ENCODE measurements around the gene EIF4EBP3.
A peak's percentile ranks its signal among the peaks of the same experiment; 100 is the strongest.

Gene EIF4EBP3

DNA sequence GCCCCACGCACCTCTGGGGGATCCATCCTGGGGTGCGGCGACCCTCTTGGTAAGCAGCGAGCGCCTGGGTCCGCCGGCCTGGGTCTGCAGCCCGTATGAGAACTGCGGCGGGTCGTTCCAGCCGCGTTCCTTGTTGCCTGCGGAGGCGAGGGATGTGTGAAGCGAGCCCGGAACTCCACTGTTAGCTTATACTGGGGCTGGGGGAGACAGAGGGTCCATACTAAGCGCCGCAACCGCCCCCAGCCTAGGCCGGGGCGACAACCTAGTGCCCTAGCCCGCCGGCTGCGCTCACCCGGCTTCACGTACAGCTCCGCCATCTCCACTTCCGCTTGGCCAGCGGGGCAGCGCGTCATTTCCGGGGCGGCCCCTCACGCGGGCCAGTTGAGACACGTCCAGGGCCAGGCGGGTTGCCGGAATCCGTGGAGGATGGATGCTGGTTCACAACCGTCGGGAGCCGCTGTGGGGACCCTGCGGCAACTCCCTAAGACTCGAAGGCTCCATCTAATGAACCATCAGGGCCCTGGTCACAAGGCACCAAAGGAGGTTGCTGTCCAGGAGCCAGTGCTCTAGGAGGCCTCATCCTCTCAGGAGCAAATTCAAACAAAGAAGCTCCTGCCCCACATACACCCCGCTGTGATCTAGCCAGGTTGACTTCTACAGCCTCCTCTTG lies 9.8 kb downstream of the EIF4EBP3 start, which contains the start of gene SRA1:
Gene SRA1 (minus strand): TSS at position 338 of the 670 bp plus-strand sequence. CDS start 21 bp downstream, at position 317.
- peak; percentile 84 to 87 for DNase-seq (ENCODE audit: low read depth in 2 of 2)

DNA sequence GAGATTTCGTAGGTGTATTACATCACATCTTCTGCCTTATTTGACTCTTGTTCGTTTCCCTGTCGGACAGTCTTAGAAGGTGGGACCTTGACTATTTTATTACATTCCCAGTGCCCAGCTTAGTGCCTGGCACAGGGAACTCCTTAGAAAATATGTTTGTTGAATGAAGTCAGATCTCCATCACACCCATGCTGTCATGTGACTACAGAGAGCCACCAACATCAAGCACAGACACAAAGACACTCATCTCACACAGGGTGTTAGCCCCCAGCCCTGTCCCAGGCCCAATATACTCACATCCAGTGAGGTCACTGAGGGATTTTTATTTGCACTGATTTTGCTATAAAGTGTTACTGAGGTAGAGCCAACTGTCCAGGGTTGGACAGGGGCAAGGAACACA lies 10.5 kb downstream of the EIF4EBP3 start:
- DNase-seq (ENCODE audit: low read depth in 2 of 2) = no peak

DNA sequence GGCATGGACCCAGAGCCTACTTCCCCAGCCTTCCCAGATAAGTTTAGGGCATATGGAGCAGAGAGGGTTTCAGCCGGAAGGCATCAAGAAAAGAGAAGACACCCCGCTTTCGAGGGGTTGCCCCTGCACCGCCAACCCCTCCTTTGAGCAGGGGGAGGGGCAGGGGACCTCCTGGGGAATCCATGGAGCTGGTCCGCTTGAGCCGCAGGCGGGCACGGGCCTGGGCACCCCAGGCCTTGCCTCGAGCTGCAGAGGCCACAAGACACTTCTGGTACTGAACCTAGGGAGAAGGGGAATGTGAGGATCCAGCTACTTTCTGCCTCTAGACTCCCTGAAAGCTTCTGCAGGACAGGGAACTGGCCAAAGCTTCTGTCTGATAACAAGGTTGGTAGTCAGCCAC lies 11.1 kb downstream of the EIF4EBP3 start:
- no peak for DNase-seq (ENCODE audit: low read depth in 2 of 2)

DNA sequence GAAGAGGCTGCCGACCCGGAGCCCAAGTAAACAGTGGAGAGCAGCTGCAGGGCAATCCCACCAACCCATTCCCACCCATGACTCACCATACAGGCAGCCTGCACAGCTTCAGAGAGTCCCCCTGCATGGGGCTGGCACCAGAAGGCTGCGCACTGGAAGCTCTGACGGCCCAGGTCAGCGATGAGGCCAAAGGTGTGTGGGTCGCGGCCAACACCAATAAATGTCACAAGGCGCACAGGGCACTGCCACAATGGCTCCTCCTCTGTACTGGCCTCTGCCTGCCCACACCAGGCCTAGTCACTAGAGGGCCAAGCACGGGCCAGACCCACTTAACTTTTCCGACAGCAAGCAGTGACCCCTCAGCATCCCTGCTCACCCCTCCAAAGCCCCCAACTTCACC lies 12.8 kb downstream of the EIF4EBP3 start:
- DNase-seq (ENCODE audit: low read depth in 2 of 2) = no peak

DNA sequence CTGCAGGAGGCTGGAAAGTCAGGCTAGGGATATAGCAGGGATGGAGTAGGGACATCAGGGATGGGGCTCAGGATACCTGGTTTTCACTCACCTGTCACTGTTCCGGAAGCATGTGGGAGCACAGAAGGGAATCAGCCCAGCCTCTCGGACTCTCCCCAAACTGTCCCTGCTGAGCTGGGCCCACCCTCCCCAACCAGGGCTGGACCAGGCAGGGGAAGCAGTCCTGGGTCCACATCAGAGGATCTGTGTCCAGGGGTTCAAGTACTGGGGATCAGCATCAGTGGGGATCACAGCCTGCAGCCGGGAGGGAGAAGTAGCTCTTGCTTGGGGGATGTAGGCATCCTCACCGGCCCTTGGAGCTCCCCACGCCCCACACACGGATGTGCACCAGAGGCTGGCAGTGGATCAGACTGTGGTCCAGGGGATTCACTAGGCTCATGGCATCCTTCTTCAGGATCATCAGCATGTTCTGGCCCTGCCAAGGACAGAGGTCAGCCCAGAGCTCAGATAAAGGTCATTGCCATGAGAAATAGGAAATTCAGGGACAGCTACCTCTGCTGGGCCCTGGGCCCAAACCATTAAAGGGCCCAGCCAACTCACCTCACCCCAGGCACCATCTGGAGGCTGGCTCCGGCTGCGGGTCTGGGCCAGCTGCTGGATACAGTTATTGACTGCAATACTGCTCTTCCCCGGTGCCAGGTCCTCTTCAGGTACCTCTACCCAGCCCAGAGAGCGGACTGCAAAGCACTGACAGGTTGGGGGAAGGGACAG lies 14.5 kb downstream of the EIF4EBP3 start:
- no peak for DNase-seq (ENCODE audit: low read depth in 2 of 2)

DNA sequence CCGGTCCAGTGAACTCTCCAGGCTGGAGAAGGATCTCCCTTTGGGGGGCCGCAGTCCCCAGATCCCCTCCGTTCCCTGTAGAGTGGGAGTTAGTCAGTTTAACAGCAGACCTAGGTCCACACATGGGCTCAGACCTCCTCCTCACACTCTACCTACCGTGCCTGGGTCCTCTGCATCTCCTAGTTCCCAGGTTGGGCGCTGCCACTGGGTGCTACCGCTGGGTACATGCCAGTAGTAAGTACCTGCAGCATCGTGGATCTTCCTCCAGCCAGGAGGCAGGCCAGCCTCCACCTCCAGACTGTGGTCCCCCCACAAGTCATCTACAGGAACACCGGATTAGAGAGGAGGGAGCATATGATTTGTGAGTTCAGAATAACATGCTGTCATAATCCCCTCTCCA lies 16.1 kb downstream of the EIF4EBP3 start:
- DNase-seq (ENCODE audit: low read depth in 2 of 2) = no peak

DNA sequence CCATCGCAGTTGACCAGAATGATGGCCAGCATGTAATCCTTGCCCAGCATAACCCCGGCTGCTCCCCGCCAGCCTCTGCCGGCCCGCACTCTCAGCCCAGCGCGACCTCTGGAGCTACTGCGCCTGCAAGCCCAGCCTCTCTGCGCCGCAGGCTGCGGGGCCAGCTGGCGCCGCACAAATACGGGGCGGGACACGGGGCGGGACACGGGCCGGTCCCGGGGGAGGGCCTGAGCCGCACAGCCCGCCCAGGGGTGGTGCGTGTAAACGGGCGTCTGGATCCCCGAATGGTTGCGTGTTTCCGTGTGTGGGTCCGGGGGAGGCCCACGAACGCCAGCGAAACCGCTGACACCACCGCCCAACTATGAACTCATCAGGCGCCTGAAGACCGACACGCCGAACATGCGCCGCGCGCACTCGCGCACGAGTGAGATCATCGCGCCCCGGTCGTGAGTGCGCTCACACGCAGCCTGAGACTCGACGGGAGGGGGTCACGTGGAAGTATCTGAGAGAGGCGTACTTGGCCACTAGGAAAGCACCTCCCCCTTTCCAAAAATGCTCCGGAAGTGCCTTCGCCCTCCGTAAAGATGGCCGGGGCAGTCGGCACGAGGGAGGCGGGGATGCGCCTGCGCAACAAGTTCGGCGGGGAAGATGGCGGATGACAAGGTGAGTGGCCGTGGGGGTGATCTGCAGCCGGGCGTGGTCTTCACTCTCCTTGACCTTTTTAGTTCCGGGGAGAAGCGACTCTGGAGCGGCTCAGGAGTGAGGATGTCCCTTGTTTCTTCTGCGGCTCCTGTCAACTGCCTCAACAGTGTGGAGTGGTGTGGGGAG lies 16.9 kb downstream of the EIF4EBP3 start, which contains the start of the genes APBB3 and SLC35A4:
Gene APBB3 (minus strand): TSS at position 403 of the 828 bp plus-strand sequence. CDS start 353 bp downstream, at position 50.
Gene SLC35A4 (plus strand): TSS at position 633 of the 828 bp plus-strand sequence. CDS start 2,342 bp downstream, outside the sequence.
- peak; percentile 86 to 93 for DNase-seq (ENCODE audit: low read depth in 2 of 2)

DNA sequence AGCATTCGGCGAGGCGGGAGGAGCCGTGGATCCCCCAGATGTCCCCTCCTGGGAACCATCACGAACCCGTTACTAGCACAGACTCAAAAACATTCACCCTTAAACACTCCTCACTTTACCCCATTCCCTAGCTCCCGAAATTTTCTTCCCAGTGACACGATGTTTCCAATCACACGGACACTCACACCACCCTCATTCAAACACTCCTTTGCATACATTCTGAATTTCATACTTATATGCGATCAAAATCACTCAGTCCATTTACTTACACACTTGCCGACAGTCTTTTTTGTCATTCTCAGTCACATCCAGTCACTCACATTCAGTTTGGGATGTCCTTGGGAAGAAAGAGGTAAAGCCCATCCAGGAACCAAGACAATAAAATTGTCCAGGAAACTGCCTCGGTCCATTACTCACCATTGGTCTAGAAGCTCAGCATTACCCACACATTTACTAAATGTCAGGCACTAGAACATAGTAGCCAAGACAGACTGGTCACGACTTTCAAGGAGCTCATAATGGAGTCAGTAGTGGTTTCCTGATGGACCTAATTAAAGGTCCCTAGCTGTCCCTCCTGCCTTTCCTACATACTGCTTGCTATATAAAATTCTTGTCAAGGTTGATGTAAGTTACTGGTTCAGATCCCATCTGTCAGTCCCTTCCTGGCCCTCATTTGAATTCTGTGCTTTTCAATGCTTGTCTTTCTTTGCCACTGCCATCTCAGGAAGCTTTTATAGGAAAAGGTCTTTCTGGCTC lies 17.7 kb downstream of the EIF4EBP3 start:
- DNase-seq (ENCODE audit: low read depth in 2 of 2) = no peak

DNA sequence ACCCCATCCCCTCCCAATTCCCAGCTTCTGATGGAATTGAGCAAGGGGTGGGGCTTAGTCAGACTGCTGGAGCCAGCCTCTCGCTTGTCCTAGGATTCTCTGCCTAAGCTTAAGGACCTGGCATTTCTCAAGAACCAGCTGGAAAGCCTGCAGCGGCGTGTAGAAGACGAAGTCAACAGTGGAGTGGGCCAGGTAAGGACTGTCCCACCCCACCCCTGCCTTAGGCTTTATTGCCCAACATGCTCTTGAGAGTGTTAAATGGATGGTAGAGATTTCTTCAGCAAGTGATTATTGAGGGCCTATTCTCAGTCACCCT lies 18.3 kb downstream of the EIF4EBP3 start:
- no peak for DNase-seq (ENCODE audit: low read depth in 2 of 2)

DNA sequence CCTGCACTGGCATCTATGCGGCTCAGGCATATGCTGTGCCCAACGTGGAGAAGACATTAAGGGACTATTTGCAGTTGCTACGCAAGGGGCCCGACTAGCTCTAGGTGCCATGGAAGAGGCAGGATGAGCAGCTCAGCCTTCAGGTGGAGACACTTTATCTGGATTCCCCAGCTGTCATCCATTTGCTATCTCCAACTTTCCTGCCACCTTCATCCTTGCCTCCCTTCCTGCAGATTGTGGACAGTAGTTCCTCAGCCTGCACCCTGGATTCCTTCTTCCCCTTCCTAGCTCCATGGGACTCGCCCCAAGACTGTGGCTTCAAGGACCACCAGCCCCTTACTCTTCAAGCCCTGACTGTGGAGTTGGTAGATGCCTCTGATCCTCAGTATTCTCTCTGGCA lies 19.2 kb downstream of the EIF4EBP3 start:
- DNase-seq (ENCODE audit: low read depth in 2 of 2) = no peak

DNA sequence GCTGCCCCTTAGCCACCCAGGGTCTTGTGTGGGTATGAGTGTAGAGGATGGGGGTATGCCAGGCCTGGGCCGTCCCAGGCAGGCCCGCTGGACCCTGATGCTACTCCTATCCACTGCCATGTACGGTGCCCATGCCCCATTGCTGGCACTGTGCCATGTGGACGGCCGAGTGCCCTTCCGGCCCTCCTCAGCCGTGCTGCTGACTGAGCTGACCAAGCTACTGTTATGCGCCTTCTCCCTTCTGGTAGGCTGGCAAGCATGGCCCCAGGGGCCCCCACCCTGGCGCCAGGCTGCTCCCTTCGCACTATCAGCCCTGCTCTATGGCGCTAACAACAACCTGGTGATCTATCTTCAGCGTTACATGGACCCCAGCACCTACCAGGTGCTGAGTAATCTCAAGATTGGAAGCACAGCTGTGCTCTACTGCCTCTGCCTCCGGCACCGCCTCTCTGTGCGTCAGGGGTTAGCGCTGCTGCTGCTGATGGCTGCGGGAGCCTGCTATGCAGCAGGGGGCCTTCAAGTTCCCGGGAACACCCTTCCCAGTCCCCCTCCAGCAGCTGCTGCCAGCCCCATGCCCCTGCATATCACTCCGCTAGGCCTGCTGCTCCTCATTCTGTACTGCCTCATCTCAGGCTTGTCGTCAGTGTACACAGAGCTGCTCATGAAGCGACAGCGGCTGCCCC lies 19.8 kb downstream of the EIF4EBP3 start:
- DNase-seq (ENCODE audit: low read depth in 2 of 2) = no peak

DNA sequence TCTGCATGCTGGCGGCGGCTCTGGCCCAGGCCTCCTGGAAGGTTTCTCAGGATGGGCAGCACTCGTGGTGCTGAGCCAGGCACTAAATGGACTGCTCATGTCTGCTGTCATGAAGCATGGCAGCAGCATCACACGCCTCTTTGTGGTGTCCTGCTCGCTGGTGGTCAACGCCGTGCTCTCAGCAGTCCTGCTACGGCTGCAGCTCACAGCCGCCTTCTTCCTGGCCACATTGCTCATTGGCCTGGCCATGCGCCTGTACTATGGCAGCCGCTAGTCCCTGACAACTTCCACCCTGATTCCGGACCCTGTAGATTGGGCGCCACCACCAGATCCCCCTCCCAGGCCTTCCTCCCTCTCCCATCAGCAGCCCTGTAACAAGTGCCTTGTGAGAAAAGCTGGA lies 20.4 kb downstream of the EIF4EBP3 start:
- no peak for DNase-seq (ENCODE audit: low read depth in 2 of 2)

DNA sequence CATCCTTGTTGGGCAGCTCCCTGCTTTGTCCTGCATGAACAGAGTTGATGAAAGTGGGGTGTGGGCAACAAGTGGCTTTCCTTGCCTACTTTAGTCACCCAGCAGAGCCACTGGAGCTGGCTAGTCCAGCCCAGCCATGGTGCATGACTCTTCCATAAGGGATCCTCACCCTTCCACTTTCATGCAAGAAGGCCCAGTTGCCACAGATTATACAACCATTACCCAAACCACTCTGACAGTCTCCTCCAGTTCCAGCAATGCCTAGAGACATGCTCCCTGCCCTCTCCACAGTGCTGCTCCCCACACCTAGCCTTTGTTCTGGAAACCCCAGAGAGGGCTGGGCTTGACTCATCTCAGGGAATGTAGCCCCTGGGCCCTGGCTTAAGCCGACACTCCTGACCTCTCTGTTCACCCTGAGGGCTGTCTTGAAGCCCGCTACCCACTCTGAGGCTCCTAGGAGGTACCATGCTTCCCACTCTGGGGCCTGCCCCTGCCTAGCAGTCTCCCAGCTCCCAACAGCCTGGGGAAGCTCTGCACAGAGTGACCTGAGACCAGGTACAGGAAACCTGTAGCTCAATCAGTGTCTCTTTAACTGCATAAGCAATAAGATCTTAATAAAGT lies 21.1 kb downstream of the EIF4EBP3 start:
- DNase-seq (ENCODE audit: low read depth in 2 of 2) = no peak

DNA sequence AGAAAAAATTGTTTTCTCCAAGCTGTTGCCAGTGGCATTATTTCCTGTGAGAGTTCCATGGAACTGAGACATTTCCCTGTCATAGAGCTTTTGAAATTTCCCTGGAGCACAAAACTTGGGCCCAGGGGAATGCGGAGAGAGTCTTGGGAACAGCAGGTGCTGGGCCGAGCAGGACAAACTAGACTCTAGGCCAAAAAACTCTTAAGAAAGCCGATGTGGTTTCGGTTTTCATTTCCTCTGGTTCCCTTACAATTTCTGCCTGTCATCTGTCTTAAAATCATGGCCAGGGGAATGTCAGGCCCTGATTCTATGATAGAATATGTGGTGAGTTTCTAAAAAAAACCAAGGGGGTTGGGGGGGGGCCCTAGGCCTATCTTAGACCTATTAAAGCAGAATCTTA lies 21.7 kb downstream of the EIF4EBP3 start:
- DNase-seq (ENCODE audit: low read depth in 2 of 2) = no peak

DNA sequence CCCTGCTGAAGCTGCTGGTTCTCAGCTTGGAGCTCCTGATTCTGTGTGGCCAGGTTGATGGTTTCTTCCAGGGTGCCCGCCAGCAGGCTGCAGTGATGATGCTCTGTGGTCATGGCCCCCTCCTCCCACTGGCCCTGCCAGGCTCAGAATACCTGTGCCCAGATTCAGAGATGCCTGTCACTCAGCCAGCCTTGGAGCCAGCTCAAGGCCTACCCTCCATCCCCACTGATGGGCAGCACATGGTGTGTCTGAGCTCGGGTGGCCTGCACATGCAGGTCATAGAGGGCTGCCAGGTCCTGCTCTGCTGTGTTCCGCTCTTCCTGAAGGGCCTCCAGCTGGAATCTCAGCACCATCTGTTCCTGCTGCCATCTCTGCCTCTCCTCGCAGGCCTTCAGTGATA lies 22.6 kb downstream of the EIF4EBP3 start:
- no peak for DNase-seq (ENCODE audit: low read depth in 2 of 2)

DNA sequence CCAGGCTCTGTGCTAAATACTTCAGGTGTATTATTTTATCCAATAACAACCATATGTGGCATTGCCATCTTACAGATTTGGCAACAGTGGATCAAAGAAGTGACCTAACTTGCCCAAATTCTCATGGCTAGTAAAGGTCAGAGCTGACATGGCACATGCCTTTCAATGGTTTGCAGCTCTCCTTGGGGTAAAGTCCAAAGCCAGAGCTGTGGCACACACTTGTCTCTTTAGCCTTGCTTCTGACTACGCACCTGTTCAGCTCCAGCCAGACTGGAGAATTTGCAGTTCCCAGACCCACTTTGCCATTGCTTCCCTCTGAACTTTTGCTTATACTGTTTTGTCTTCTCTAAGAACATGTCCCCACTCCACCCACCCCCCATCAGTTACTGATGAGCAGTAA lies 23.0 kb downstream of the EIF4EBP3 start:
- DNase-seq (ENCODE audit: low read depth in 2 of 2) = no peak

DNA sequence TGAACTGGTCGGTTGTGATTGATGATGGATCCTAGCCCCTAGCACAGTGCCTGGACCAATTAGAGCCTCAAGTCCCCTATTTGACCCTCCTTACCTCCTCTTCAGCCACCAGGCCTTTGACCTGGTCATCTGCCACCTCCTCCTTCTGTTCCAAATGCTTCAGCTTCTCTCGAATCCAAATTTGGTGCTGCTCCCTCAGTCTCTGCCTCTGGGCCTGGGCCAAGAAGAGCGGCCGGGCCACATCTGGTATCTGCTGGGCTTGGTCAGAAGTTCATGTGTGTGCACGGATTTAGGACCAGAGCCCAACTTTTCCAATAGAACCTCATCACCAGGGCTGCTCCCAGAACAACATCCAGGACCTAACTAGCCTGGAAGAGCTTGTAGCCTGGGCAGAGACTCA lies 23.6 kb downstream of the EIF4EBP3 start:
- DNase-seq (ENCODE audit: low read depth in 2 of 2) = no peak

DNA sequence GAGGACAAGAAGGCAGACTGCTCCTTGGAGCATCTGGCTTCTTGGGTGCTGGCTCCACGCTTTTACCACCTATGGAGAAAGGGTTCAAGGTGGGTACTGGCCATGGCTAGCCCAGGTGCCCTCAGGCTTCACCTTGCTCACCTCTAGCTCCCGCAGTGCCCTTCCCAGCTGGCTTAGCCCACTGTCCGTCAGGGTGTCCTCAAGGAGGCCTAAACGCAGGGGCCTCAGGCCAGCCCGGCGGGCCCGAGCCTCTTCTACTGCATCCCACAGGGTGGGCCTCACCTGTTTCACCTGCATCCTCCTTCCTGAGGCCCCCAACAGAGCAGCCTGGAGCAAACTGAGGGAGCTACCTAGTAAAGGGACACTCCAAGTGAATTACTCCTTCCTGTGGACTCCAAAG lies 26.2 kb downstream of the EIF4EBP3 start:
- no peak for DNase-seq (ENCODE audit: low read depth in 2 of 2)

DNA sequence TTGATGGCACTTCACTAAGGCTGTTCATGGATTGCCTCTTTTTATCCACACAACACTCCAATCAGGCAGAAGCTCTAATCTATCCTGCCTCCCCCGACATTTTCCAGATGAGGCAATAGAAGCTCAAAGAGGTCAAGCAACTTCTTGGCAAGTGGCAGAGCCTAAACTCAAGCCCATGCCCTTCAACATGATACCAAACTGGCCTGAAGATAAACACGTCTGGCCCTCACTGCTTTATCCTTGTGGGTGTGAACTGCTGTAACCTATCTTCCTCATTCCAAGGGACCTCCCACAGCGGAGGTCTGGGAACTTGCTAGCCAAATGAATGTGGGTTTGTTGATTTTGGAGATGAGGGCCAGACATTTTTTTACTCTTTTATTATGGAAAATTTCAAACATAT lies 26.7 kb downstream of the EIF4EBP3 start:
- DNase-seq (ENCODE audit: low read depth in 2 of 2) = no peak

DNA sequence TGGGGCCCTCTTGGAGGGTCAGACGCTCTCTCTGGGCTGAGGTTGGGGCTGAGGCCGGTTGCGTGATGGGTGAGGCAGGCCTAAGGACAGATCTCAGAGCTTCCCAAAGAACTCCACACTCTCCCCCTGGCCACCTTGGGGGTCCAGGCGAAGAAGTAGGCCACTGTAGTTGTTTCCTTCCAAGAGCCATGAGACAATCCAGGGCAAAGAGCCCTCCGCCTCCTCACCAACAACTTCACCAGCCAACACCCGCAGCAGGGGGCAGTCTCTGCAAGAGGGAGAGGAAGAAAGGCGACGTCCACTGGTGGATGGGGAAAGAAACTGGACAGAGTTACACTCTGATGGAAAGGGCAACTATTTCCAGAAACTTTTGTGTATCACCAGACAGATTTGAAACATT lies 27.8 kb downstream of the EIF4EBP3 start:
- no peak for DNase-seq (ENCODE audit: low read depth in 2 of 2)

DNA sequence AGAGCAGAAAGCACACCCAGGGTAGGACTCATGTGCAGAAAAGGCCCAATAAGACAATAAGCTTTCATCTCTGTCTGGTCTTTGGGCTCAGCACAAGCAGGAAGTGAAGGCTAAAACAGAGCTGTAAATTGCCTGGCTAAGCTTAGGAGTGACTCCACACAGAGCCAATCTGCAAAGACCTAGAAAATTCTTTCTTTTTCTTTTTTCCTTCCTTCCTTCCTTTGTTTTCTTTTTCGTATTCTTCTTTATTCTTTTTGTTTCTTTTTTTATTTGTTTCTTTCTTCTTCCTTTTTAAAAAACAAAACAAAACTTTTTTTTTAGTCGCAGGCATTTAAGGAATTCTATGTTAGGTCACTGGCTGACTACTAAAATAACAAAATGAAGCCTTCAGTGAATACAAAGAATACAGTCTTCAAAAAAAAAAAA lies 29.3 kb downstream of the EIF4EBP3 start:
- no peak for DNase-seq (ENCODE audit: low read depth in 2 of 2)

Data from stimulated activated CD8-positive, alpha-beta memory T cell treated with anti-CD3 and anti-CD28 coated beads, Interleukin-2, amount 100 ng/mL, for 48 hours (primary cell).